ENCODE data around the gene CMTM4. TPM values are rescaled to one million over a fixed set of nuclear protein-coding genes. Genes with fewer than 3 reads are reported as not detected.

Gene CMTM4
- total RNA-seq, 1 donor from 2014 or later = 17.8 TPM

Other genes starting within 250 kb of the CMTM4 start
- 44.2 TPM for gene TK2, start 146.6 kb downstream of the CMTM4 start, total RNA-seq
- 36.9 TPM for gene CKLF, start 144.2 kb downstream of the CMTM4 start, total RNA-seq
- gene CMTM1, start 130.3 kb downstream of the CMTM4 start, total RNA-seq = 6.2 TPM
- 1.5 TPM for gene CMTM2, start 117.3 kb downstream of the CMTM4 start, total RNA-seq
- 44.5 TPM for gene CMTM3, start 92.0 kb downstream of the CMTM4 start, total RNA-seq
- gene DYNC1LI2, start 54.9 kb upstream of the CMTM4 start, total RNA-seq = 205 TPM
- gene TERB1, start 104.8 kb upstream of the CMTM4 start, total RNA-seq = 0.58 TPM
- gene NAE1, start 134.2 kb upstream of the CMTM4 start, total RNA-seq = 60.6 TPM
- gene CA7, start 147.7 kb upstream of the CMTM4 start, total RNA-seq = not detected
- gene PDP2, start 183.8 kb upstream of the CMTM4 start, total RNA-seq = 17.6 TPM
- not detected for gene CDH16, start 222.1 kb upstream of the CMTM4 start, total RNA-seq
- gene RRAD, start 228.8 kb upstream of the CMTM4 start, total RNA-seq = 6.2 TPM
- gene CIAO2B, start 237.7 kb upstream of the CMTM4 start, total RNA-seq = 69.7 TPM
- gene CES2, start 238.8 kb upstream of the CMTM4 start, total RNA-seq = 27.8 TPM